GM21529 (cell line): ENCODE measurements around the gene RNF26.

Experiments used
- ATAC-seq: cut with Tn5 transposase; IDR thresholded peaks from one replicate; pipeline ENCODE4 v1.9.1; 2021; ENCODE audit not compliant: unreplicated experiment

RNF26 gene

DNA sequence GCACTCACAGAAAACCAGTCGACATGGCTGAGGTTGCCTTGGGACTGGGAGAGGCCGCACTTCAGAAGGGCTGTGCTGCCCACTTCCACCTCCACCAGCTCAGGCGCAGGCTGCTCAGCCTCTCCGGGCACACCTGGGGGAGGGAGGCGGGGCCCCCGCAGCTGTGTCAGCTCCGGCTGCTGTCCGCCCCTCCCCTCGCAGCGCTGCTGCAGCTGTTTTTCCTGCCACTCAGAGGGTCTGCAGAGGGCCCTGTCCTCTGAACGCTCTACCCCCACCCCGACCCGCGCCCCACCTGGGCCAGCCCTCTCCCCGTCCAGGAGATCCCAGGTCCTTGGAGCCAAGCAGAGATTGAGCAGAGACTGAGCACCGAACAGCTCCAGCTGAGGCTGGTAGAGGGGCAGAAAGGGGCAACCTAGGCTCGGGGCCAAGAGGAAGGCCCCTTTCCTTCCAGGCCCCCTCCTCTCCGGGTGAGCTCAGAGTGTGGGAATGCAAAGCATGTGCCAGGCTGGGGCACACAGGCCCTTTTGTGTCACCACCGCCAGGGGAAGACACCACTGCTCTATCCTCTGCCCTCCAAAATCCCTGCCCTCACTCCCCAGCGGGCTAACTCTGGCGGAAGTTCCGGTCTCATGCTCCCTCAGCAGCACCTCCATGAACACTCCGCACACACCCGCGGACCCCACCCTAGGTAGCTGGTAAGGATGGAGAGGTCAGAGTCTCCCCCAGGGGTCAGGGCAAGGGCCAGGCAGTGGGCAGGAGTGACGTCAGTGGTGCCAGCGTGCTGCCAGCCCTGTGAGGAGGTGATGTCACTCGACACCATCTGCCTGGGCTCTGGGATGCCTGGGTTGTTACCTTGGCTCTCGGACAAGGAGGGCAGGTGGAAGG is 19.0 kb upstream of the RNF26 start:
- ATAC-seq = no peak

GRCh38 chr11:119316016-119316728 is 18.2 kb upstream of the RNF26 start:
- no peak for ATAC-seq

DNA sequence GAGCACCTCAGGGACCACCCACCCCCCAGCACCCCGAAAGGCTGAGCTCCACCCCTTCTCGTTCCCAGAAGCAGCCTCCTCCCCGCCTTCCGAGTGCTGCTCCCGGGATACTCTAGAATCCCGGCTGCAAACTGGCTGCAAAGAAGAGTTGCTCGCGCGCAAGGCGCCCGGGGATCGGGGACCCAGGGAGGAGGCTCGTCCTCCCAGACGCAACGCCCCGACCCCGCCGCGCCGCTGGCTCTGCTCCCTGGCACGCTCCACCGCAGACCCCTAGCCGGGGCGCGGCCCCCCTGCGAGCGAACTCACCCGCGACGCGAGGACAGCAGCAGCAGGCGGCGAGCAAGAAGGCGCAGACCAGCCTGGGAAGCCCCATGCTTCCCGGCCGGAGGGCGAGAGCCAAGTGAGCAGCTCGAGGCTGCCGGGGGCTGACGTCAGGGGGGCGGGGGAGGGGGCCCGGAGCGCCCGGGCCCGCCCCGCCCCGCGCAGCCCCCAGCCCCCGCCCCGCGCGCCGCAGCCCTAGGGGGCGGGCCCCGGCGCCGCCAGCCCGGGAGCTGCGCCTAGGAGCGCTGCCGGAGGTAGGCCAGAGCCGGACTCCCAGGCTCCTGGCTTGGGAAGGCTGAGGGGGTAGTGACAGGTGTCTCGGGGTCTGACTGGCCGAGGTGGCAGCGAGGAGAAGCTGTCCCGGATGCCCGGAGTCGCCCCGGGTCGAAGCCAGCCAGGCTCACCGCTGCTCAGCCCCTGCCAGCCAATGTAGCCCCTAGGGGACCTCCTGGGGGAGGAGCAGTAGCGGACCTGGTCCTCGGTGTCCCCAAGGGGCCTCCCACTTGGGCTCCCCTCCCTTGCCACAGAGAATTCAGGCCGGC is 17.4 kb upstream of the RNF26 start, which contains the start of gene MCAM:
TSS of gene MCAM (minus strand) at position 402 of the 863 bp plus-strand sequence. CDS start at position 373, 29 bp downstream.
- ATAC-seq = no peak

DNA sequence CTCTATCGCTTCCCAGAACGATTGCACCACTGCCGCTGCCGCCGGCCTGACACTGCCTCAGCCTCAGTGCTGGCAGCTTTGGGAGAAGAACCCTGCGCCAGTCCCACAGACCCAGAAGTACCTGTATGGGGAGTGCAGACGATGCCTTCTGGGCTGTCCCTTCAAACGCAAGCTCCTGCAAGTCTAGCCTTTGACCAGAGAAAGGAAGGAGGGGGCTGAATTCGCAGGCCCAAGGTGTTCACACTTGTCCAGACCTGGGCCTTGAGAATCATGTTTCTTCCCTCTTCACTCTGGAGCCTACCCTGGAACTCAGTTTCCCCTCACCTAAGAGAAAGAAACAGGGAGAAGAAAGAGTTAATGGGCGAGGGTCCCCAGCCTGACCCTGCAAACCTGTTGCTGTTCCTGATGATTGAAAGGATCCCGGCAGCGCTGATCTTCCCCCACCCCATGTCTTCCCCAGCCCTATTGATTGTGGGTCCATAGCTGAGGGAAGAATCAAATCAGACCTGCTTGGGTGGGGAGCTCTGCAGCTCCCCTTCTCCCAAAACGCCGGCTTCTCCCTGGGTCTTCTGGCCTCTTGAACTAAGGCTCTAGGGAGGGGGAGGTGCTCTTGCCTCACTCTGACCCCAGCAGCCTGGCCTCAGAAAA is 16.6 kb upstream of the RNF26 start:
- ATAC-seq = no peak

GRCh38 chr11:119318240-119319135 is 15.8 kb upstream of the RNF26 start:
- peak; percentile 25 for ATAC-seq

DNA sequence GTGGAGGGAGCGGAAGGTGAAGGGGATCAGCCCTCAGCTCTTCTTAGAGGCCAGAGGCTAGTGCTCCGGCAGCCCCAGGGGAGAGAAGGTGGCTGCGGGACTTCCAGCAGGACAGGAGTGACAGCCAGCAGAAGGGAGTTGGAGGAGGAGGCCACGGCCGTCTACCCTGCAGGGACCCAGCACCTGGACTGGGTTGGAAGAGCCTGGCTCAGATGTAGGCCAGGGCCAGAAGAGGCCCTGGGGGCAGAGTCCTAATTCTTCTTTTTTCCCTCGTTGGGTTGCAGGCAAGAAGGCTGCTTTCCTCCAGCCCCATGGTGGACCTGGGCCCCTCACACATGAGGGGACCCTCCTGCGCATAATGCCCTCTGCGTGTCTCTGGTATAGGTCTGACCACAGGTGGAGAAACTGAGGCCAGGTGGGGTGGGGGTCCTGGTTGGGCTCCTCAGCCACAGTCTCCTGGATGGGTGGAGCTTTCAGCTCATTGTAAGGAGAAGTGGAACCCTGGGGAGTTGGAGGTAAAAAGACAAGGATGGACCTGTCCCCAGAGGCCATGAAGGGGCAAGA is 15.1 kb upstream of the RNF26 start:
- ATAC-seq = no peak

GRCh38 chr11:119319700-119320239 is 14.6 kb upstream of the RNF26 start:
- ATAC-seq = no peak

GRCh38 chr11:119320240-119320775 is 14.0 kb upstream of the RNF26 start:
- ATAC-seq = no peak

GRCh38 chr11:119320776-119321524 is 13.4 kb upstream of the RNF26 start:
- ATAC-seq = peak; percentile 58

DNA sequence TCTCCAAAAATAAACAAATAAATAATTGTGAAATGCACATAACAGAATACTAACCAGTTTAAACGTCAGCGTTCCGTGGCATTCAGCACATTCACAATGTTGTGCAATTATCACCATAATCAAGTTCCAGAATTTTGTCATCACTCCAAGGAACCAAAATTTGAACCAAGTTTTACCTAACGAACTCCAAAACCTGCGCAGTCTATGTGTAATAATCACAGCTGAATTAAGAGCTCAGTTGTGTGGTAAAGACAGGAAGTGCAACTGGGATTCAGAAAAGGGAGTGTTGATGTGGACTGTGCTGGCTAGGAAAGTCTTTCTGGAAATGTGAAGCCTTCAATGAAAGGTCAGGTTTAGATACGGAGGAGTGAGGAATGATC is 12.0 kb upstream of the RNF26 start:
- no peak for ATAC-seq

DNA sequence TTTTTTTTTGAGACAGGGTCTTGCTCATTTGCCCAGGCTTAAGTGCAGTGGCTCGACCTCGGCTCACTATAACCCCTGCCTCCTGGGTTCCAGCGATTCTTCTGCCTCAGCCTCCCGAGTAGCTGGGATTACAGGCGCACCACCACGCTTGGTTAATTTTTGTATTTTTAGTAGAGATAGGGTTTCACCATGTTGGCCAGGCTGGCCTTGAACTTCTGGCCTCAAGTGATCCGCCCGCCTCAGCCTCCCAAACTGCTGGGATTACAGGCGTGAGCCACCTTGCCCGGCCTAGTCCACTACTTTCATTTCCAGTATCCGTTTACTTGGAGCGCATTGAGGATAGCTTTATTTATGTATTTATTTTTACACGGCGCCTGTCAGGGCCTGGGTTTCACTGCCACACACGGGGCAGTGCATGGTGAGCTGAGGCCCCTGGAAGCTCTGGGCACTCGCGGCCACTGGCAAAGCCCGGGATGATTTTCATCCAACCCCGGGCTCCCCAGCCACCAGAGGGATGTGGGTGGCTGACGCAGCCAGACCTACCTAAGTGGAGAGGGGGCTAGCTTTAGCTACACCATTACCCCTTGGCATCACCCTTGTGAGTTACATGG is 11.3 kb upstream of the RNF26 start:
- no peak for ATAC-seq

GRCh38 chr11:119323532-119324033 is 10.7 kb upstream of the RNF26 start:
- ATAC-seq = no peak

- no peak for ATAC-seq
These were observed 10.1 kb upstream of the RNF26 start for GRCh38 chr11:119324189-119324588.

GRCh38 chr11:119329320-119329719 is 5.0 kb upstream of the RNF26 start:
- ATAC-seq = no peak

- no peak for ATAC-seq
These were observed 4.1 kb upstream of the RNF26 start for GRCh38 chr11:119330237-119330636.

- ATAC-seq = no peak
These were observed 2.1 kb upstream of the RNF26 start for GRCh38 chr11:119332111-119332765.

DNA sequence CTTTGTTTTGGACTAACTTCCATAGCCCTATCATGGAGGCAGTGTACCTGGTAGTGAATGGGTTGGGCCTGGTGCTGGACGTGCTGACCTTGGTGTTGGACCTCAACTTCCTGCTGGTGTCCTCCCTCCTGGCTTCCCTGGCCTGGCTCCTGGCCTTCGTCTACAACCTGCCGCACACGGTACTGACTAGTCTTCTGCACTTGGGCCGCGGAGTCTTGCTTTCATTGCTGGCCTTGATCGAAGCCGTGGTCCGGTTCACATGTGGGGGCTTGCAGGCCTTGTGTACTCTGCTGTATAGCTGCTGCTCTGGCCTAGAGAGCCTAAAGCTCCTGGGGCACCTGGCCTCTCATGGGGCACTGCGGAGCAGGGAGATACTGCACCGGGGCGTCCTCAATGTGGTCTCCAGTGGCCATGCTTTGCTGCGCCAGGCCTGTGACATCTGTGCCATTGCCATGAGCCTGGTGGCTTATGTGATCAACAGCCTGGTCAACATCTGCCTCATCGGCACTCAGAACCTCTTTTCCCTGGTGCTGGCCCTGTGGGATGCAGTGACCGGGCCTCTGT is 846 bp downstream of the RNF26 start:
- ATAC-seq = no peak
